GM12865 (cell line): ENCODE results near the gene AQP12A.

Experiments
- DNase-seq: peaks from one replicate; pipeline ENCODE4 v3.0.0; 2010; ENCODE audit warnings: low read depth
- H3K4me3 ChIP-seq: 2 replicates; pipeline ENCODE4 v1.5.1; 2011; ENCODE audit warnings: mild to moderate bottlenecking, low read depth, low read length, control low read depth
- CTCF ChIP-seq: IDR thresholded peaks from 2 replicates; pipeline ENCODE4 v1.5.1; 2011; ENCODE audit warnings: low read length, control low read depth, low read depth, inconsistent platforms; ENCODE audit not compliant: insufficient read depth; ENCODE audit errors: missing control alignments

Gene AQP12A

GRCh38 chr2:240644859-240645301 lies 46.8 kb upstream of the AQP12A start:
- no peak for TF ChIP-seq CTCF
- no peak overlapping the region for H3K4me3 ChIP-seq
- DNase-seq = no peak

DNA sequence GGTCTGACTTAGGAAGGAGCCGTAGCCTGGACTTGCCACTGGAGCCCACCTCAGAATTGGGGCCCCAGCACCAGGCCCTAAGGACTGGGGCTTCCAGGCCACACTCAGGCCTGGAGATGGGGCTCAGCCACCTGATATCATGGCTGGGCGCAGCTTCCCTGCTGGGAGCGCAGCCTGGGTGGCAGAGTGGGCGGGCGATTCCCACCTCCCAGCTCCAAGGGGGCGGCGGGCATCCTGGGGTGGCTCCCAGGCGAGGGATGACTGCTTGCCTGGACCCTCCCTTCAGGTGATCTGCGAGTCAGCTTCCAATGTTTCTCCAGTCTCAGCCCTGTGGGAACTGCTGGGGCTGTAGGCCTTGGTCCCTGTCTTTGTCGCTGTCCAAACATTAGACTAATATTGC lies 46.3 kb upstream of the AQP12A start:
- no peak for DNase-seq
- TF ChIP-seq CTCF = no peak
- H3K4me3 ChIP-seq = no peak overlapping the region

GRCh38 chr2:240645801-240646175 lies 45.9 kb upstream of the AQP12A start:
- DNase-seq = no peak
- no peak overlapping the region for H3K4me3 ChIP-seq
- TF ChIP-seq CTCF = no peak

GRCh38 chr2:240646176-240646899 lies 45.3 kb upstream of the AQP12A start:
- DNase-seq = no peak
- no peak for TF ChIP-seq CTCF
- H3K4me3 ChIP-seq = no peak overlapping the region

- no peak for TF ChIP-seq CTCF
- H3K4me3 ChIP-seq = no peak overlapping the region
- no peak for DNase-seq
Measured at GRCh38 chr2:240646900-240647502, 44.7 kb upstream of the AQP12A start.

- H3K4me3 ChIP-seq = no peak overlapping the region
- DNase-seq = no peak
- TF ChIP-seq CTCF = no peak
Measured at GRCh38 chr2:240647503-240648154, 44.0 kb upstream of the AQP12A start.
